Limb (tissue), 2 donors: ENCODE data around the gene CAPZB.

Experiments used
- DNase-seq, 2 donors: peaks; one replicate each; pipeline ENCODE4 v3.0.0-alpha.2; 2016; ENCODE audit errors: extremely low spot score in 2 of 2

CAPZB gene

GRCh38 chr1:19409477-19410341 lies 75.6 kb downstream of the CAPZB start:
- DNase-seq: no peak

- no peak for DNase-seq
Measured at GRCh38 chr1:19407494-19408096, 77.7 kb downstream of the CAPZB start.

- no peak for DNase-seq
Measured at GRCh38 chr1:19406680-19407079, 78.7 kb downstream of the CAPZB start.

DNA sequence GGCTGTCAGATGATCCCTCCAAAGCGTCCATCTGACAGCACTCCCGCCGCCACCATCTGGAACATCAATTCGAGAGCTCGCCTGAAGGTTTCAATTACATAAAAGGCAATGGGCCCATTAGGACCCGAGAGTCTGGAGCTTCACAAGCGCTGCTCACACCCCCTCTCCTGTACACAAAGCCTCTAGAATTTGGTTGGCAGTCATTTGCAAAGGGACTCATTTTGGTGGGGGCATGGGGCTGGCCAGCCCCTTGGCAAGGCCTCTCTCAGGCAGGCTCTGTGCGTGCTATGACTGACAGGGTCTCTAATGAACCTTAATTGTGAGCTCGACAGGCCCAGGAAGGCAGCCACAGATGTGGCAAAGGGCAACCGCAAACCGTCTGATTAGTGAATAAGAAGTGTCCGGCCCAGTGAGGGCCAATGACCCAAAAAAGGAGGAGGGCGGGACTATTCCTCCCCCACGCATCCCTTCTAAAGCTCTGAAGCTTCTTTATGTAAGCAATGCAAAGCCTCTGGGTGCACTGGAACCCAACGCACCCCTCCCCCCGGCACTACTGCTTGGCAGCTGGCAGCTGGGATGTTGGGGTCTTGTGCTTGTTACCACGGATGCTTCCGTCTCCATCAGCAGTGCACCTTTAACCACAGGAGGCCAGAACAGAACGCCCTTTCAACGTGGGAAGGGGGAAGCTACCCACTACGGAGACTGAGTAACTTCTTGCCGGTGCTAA lies 79.4 kb downstream of the CAPZB start:
- DNase-seq: peak; percentile 73 to 78

DNA sequence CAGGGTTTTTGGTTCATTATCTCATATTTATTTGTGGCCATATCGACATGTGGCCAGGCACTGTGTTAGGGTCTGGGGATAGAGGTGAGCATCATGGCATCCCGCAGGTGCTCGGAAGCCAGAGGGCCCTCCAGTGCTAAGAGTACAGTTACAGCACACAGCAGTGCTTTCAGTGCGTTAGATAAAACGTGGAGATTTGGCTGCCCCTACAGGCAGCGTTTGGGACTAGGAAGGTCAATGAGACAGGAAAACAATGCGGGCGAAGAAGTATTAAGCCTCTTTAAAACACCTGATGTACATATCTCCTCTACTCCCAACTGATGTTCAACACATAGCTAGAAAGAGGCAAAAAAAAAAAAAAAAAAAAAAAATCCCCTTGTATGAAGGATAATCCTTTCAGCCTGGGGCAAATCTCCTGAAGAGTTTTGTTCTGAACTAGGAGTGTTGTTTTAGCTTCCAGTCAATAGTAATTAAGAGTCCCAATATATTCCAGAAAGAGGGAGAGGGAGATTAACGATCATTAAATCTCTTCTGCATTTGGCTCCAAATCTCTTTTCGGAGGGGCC lies 80.1 kb downstream of the CAPZB start:
- peak in 1 of 2 donors; percentile 38 for DNase-seq

- DNase-seq: no peak
Measured at GRCh38 chr1:19404748-19405147, 80.6 kb downstream of the CAPZB start.

DNA sequence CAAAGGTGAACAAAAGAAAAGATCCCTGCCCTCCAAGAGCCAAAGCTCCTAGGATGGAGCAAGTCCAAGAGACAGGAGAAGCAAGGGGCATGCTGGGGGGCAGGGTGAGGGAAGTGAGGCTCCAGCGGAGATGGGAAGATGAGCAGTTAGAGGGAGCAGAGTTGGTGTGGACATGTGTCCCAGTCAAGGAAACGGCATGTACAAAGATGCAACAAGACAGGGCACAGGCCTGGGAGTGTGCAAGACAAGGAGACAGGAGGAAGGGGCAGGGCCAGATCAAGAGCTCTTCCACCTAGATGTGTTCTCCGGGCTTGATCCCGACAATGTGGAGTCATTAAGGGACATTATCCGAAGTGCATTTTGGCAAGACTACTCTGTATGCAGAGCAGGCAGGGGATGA lies 82.1 kb downstream of the CAPZB start:
- no peak for DNase-seq

- DNase-seq: no peak
Measured at GRCh38 chr1:19402031-19402813, 83.1 kb downstream of the CAPZB start.

DNA sequence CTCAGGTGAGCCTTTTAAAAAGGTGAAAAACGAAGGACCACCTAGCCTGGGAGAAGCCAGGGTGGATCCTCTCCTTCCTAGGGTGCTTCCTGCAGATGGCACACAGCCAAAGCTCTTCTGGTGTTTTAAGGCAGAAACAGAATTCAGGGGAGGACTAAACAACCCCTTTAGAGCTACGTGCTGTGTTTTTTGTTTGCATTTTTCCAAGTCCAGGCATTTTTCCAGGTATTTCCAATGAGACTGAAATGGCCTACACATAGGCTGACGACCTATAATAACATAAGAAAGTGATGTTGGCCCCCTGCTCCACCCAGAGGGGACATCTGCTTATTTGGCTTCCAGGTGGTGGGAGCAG lies 83.8 kb downstream of the CAPZB start:
- no peak for DNase-seq

GRCh38 chr1:19400875-19401534 lies 84.3 kb downstream of the CAPZB start:
- no peak for DNase-seq

DNA sequence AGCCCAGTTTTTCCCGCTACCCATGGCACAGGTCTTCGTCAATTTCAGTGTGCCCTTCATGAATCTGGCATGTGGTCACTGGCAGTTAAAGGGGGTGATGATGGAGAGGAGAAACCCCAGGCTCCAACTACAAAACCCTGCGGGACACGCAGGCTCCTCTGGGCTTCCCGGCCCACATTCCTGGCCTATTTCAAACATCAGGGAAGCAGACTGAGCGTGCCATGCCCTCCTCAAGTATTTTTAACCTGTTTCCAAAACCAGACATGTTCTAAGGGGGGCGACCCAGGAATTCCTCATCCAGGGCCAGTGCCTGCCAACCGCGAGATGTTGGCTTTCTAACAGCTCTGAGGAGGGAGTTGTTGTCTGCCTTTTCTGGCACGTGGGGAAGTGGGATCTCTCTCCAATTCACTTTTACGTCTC lies 85.1 kb downstream of the CAPZB start:
- DNase-seq: peak in 1 of 2 donors; percentile 27

GRCh38 chr1:19398309-19398760 lies 87.0 kb downstream of the CAPZB start:
- DNase-seq: no peak

GRCh38 chr1:19397217-19397945 lies 88.0 kb downstream of the CAPZB start:
- DNase-seq: no peak

DNA sequence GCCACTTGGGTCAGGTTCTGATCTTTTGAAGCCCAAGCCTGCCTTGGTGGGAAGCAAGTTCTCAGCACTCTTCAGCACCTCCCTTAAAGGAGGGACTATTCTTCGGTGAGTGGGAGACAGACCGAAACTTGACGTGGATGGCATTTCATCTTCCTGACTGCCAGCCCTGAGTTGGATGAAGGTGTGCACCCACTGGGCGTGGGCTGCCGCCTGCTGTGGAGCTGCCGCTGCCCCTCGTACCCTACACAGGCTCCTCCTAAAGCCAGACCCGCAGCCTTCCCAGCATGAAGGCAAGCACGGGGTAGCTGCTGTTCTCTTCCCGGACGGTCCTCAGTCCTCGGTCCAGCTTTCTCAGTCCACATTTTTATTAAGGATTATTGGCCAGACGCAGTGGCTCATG lies 89.1 kb downstream of the CAPZB start:
- DNase-seq: no peak

DNA sequence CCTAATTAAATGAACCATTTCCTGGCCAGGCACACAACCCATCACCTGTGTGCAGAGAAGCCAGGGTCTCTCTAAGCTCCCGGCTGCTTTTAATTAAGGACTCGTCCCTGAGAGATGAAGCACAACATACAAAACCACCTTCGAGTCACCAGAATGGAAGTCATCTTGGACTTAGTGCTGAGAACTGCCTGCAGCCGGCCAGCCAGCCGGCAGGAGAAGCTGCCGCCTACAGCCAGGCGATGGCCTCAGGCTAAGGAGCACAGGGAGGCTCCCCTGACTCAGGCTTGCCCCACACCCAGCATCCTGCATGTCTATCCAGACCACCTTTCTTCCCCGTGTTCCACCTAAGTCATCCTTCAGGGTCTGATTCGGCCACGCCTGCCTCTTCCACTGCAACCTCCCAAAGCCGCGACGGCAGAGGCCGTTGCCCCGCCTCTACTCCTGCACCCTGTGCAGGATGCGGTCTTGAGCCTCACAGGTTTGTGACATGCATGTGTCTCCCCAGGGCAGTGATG lies 89.6 kb downstream of the CAPZB start:
- no peak for DNase-seq

GRCh38 chr1:19393046-19393445 lies 92.3 kb downstream of the CAPZB start:
- no peak for DNase-seq

DNA sequence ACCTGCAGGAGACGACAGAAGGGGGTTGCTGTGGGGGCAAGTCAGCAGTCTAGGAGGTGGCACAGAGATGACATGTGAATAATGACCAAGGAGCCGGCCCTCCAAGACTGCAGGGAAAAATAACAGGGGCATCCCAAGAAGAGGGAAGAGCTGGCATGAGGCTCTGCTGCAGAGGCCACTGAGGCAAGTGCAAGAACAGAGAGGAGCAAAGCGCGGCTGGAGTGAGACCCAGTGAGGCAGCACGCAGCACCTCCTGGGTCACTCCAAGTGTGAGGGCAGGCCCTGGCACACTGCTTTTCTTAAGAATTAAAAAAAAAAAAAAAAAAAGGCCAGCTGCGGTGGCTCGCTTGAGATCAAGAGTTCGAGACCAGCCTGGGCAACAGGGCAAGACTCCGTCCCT lies 93.1 kb downstream of the CAPZB start:
- DNase-seq: no peak

DNA sequence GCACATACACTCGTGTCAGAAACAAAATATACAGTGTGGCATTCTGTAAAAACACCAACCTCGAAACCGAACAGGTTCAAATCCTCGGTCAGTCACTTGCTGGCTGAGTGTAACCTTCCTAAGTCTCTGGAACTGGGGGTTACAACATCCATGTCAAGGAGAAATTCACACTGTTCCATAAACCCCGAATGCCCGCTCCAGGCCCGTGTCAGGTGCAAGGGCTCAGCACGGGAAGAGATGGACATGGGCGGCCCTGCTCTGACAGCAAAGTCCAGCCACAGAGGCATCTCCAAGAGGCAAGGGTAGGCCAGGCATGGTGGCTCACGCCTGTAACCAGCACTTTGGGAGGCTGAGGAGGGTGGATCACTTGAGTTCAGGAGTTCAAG lies 93.8 kb downstream of the CAPZB start:
- no peak for DNase-seq

GRCh38 chr1:19390901-19391595 lies 94.3 kb downstream of the CAPZB start:
- DNase-seq: peak; percentile 79 to 84
